Stimulated activated memory B cell treated with anti-CD40 and anti-IgM and Interleukin-4, amounts not matched to agents 10 μg/mL and 1 μg/mL and 100 μg/mL, for 72 hours (primary cell): ENCODE measurements around the gene ENPP1.

Source experiments
- ATAC-seq: fragments of 150-1000 bp; cut with Tn5 transposase; 2 replicates; pipeline ENCODE4 v1.10.0; 2021
- H3K27ac Mint-ChIP-seq: one replicate; pipeline ENCODE4 v1.8.0; 2022; ENCODE audit warnings: mild to moderate bottlenecking, mixed read lengths
- H3K27me3 Mint-ChIP-seq: one replicate; pipeline ENCODE4 v1.8.0; 2022; ENCODE audit warnings: mixed read lengths
- H3K36me3 Mint-ChIP-seq: one replicate; pipeline ENCODE4 v1.8.0; 2022; ENCODE audit warnings: mixed read lengths
- H3K4me1 Mint-ChIP-seq: one replicate; pipeline ENCODE4 v1.8.0; 2022; ENCODE audit warnings: mixed read lengths
- H3K4me3 Mint-ChIP-seq: one replicate; pipeline ENCODE4 v1.8.0; 2022; ENCODE audit warnings: mild to moderate bottlenecking, moderate library complexity, mixed read lengths
- H3K9me3 Mint-ChIP-seq: one replicate; pipeline ENCODE4 v1.8.0; 2022; ENCODE audit warnings: mixed read lengths

ENPP1 gene

DNA sequence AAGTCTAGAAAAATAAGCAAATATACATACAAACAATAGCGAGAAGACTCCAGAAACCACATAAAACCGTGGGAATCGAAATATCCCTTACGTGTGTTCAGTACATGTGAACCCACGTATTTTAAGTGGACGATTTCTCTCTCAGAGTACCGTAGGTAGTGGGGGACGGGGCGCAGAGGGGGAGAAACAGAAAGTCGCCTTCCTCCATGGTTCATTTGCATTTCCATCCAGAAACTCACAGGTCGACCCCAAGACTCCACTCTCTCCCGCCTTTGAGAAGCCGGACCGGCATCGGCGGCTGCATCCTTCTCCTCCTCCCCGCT is 538 bp upstream of the ENPP1 start:
- ATAC-seq = no peak
- Mint-ChIP-seq H3K27ac (peak overlapping the region; percentile 77), H3K36me3 (no peaks in the 10 kb centered on the region)

DNA sequence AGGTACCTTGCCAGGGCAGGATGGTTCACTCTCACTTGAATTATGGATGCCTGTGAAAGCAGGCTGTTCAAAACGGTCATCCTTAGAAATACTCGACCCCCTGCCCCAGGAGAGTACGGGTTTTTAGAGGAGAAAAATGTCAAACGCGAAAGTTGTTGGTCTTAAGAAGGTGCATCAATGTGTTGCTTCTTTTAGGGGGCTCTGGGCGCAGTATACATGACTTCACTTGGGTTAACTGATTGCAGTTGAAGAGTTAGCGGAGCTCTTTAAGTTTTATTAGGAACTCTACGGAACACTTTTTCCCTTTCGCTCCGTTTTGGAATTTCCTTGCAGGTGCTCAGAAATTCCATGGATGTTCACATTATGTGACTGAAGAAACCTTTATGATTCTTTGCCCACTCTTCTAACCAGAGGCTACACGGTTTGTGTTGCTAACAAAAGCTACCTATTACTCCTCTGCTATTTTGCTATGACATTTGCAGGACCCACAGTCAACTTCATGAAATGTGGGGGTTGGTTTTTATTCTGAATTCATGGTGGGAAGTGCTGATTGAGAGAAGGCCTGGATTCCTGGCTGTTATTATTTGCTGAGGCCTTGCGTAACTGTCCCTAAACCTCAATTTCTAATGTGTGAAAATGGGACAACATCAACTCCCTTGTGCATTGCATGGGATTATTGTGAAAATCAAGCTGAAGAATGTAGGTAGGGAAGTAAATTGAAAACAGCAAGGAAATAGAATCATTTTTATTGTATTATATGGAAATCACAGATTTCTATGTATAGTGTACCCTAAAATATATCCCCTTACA is 845 bp downstream of the ENPP1 start:
- Mint-ChIP-seq H3K27me3 (peaks cover 9% of the 10 kb centered on the region), H3K4me1 (peaks cover 9% of the 10 kb centered on the region), H3K27ac (no peak overlapping the region), H3K9me3 (no peaks in the 10 kb centered on the region), H3K36me3 (no peaks in the 10 kb centered on the region), H3K4me3 (peak overlapping the region; percentile 76)
- ATAC-seq = no peak

More for the DNA sequence above, 538 bp upstream of the ENPP1 start:
- Mint-ChIP-seq H3K9me3 (no peaks in the 10 kb centered on the region), H3K4me3 (peak overlapping the region; percentile 94), H3K4me1 (peaks cover 17% of the 10 kb centered on the region), H3K27me3 (peaks cover 9% of the 10 kb centered on the region)

DNA sequence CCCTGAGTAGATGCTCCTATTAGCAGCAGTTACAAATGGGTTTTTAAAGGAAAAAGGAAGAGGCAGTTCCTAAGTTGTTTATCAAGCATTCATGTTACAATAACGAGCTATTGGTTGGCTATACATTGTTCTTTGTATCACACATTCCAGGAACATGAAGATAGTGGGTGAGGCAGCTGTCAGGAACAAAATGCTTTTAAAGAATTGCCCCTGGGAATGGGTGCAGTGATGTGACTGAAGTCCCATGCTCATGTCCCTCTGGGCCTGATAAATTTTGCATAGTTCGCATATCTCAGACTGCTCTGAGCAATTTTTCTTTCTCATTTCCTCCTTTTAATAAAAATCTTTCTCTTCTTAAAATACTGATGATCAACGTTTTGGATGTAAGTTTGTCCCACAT is 3.7 kb downstream of the ENPP1 start:
- H3K36me3 Mint-ChIP-seq = no peaks in the 10 kb centered on the region
- peaks cover 9% of the 10 kb centered on the region for H3K27me3 Mint-ChIP-seq
- H3K4me1 Mint-ChIP-seq = peaks cover 9% of the 10 kb centered on the region
- no peak overlapping the region for H3K4me3 Mint-ChIP-seq
- no peak overlapping the region for H3K27ac Mint-ChIP-seq
- H3K9me3 Mint-ChIP-seq = no peaks in the 10 kb centered on the region
- no peak for ATAC-seq

- Mint-ChIP-seq H3K27me3 (no peaks in the 10 kb centered on the region), H3K9me3 (no peaks in the 10 kb centered on the region), H3K27ac (no peak overlapping the region), H3K4me1 (no peaks in the 10 kb centered on the region), H3K4me3 (no peak overlapping the region), H3K36me3 (no peaks in the 10 kb centered on the region)
- no peak for ATAC-seq
These were observed 6.2 kb downstream of the ENPP1 start for GRCh38 chr6:131813991-131814390.

- ATAC-seq = no peak
- Mint-ChIP-seq H3K4me1 (no peaks in the 10 kb centered on the region), H3K36me3 (no peaks in the 10 kb centered on the region), H3K27ac (no peak overlapping the region), H3K27me3 (no peaks in the 10 kb centered on the region), H3K4me3 (no peak overlapping the region), H3K9me3 (no peaks in the 10 kb centered on the region)
These were observed 9.0 kb downstream of the ENPP1 start for GRCh38 chr6:131816869-131817268.

DNA sequence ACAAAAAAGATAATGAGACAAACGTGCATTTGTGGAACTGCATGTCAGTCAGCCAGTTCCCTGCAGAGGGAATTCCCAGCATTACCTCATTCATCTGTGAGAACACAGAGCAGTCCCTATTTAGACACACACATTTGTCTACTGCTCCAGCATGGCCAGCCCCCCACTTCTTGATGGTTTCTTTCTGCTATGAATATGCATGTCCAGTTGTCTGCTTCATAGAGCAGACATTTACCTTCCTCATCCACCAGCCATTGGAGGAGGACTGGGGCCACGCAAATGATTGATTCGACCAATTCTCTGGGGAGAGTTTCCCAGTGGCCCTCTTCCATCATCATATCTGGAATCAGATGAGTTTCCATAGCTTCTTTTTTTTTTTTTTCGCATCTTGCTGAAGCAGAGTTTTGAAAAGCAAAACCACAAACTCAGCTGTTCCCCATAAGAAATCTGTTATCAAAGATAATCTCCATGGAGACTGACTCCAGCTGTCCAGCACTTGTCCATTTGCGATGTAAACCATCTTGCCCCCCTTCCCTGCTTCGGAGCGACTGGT is 11.8 kb downstream of the ENPP1 start:
- H3K27me3 Mint-ChIP-seq = peaks cover 15% of the 10 kb centered on the region
- no peak overlapping the region for H3K4me3 Mint-ChIP-seq
- no peak overlapping the region for H3K27ac Mint-ChIP-seq
- H3K4me1 Mint-ChIP-seq = no peaks in the 10 kb centered on the region
- no peaks in the 10 kb centered on the region for H3K36me3 Mint-ChIP-seq
- no peaks in the 10 kb centered on the region for H3K9me3 Mint-ChIP-seq
- no peak for ATAC-seq

DNA sequence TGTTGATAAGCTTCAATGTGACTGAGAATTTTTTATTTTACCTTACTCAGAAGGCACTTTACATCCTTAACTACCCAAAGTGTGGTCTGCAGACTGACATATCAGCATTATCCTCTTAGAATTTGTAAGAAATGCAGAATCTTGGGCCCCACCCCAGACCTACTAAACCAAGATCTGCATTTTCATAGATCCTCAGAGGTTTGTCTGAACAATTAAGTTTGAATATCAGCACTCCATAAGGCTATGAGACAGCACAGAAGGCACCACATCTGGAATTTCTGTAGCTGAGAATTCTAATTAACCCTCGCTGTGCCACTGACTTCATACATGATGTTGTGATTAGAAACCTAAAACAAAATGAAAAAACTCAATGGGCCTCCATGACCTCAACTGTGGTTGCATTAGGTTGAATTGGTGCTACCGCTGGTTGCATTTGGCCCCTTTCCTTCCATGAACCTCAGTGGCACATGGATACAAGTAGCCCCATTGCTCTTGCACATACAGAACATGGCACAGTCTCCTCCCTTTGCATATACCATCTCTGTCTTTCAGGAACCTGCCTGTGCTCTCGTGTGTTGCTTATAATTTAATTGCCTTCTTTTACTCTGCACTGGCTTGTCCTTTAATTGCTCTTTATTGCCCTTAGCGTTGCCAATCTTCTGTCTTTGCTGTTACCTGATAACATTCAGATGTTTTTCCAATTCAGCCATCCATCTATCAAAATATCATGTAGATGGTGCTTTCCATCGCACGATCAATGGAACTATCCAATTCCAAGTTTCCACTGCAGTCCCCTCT is 13.4 kb downstream of the ENPP1 start:
- ATAC-seq = no peak
- no peaks in the 10 kb centered on the region for H3K4me1 Mint-ChIP-seq
- H3K4me3 Mint-ChIP-seq = no peak overlapping the region
- no peak overlapping the region for H3K27ac Mint-ChIP-seq
- no peaks in the 10 kb centered on the region for H3K36me3 Mint-ChIP-seq
- no peaks in the 10 kb centered on the region for H3K9me3 Mint-ChIP-seq
- peaks cover 15% of the 10 kb centered on the region for H3K27me3 Mint-ChIP-seq

DNA sequence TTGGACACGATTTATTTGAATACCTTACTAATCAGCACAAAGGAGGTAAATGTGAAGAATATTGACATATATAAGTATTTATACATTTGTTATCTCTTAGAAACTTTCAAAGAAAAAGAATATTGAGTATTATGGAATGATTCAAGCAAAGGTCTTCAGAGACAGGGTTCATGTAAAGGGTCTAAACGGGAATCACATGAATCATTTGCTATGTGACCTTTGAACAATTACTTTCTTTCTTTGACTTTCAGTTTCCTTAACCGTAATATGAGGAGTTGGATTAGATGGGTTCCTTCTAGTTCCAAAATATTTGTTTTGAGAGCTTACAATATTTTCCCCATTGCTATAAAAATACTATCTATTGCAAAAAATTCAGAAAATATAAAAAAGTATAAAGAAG is 14.3 kb downstream of the ENPP1 start:
- H3K27me3 Mint-ChIP-seq = peaks cover 15% of the 10 kb centered on the region
- no peak overlapping the region for H3K27ac Mint-ChIP-seq
- no peaks in the 10 kb centered on the region for H3K4me1 Mint-ChIP-seq
- H3K9me3 Mint-ChIP-seq = no peaks in the 10 kb centered on the region
- ATAC-seq = no peak
- H3K36me3 Mint-ChIP-seq = no peaks in the 10 kb centered on the region
- H3K4me3 Mint-ChIP-seq = no peak overlapping the region

- H3K27ac Mint-ChIP-seq = no peak overlapping the region
- no peak overlapping the region for H3K4me3 Mint-ChIP-seq
- no peaks in the 10 kb centered on the region for H3K9me3 Mint-ChIP-seq
- no peaks in the 10 kb centered on the region for H3K36me3 Mint-ChIP-seq
- no peak for ATAC-seq
- no peaks in the 10 kb centered on the region for H3K4me1 Mint-ChIP-seq
- peaks cover 15% of the 10 kb centered on the region for H3K27me3 Mint-ChIP-seq
These were observed 15.6 kb downstream of the ENPP1 start for GRCh38 chr6:131823276-131823902.

- peaks cover 23% of the 10 kb centered on the region for H3K27me3 Mint-ChIP-seq
These were observed 18.1 kb downstream of the ENPP1 start for GRCh38 chr6:131825946-131826345.

GRCh38 chr6:131828080-131828479 is 20.3 kb downstream of the ENPP1 start:
- Mint-ChIP-seq H3K4me1 (no peaks in the 10 kb centered on the region), H3K36me3 (no peaks in the 10 kb centered on the region), H3K4me3 (no peak overlapping the region), H3K27ac (no peak overlapping the region), H3K27me3 (peaks cover 22% of the 10 kb centered on the region), H3K9me3 (no peaks in the 10 kb centered on the region)
- no peak for ATAC-seq

More at GRCh38 chr6:131825946-131826345, 18.1 kb downstream of the ENPP1 start:
- H3K4me3 Mint-ChIP-seq = no peak overlapping the region
- no peaks in the 10 kb centered on the region for H3K4me1 Mint-ChIP-seq
- no peaks in the 10 kb centered on the region for H3K9me3 Mint-ChIP-seq
- no peak for ATAC-seq
- no peaks in the 10 kb centered on the region for H3K36me3 Mint-ChIP-seq
- no peak overlapping the region for H3K27ac Mint-ChIP-seq

DNA sequence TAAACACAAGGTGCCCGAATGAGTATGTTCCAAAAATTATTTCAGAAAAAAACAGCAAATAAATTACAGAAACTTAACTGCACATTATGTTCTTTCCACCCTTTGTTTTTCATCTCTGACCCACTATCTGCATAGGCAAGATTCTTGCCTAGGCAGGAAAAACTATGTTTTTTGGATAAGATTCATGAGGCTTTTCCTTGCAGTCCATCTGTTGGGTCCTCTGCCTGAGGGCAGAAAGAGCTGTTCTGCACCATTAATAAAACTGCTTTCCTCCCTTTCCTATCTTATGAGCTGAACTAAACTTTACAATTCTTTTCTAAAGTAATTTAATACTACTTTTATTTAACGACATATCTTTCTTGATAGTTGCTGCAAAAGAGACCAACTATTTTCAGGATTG is 21.1 kb downstream of the ENPP1 start:
- Mint-ChIP-seq H3K27me3 (peaks cover 13% of the 10 kb centered on the region), H3K4me1 (no peaks in the 10 kb centered on the region), H3K9me3 (no peaks in the 10 kb centered on the region), H3K27ac (no peak overlapping the region), H3K4me3 (no peak overlapping the region), H3K36me3 (no peaks in the 10 kb centered on the region)
- no peak for ATAC-seq

DNA sequence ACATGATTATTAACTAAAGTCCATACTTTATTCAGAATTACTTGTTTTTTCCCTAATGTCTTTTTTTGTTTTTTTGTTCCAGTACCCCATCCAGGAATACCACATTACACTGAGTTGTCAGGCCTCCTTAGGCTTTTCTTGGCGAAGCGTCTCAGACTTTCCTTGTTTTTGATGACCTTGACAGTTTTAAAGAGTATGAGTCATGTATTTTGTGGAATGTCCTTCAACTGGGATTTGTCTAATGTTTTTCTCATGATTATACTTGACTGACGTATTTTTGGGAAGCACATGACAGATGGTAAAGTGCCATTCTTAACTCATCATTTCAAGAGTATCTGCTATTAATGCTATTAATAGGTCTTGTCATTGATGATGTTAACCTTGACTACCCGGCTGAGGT is 23.6 kb downstream of the ENPP1 start:
- Mint-ChIP-seq H3K27ac (no peak overlapping the region), H3K9me3 (no peaks in the 10 kb centered on the region), H3K4me1 (no peaks in the 10 kb centered on the region), H3K36me3 (no peaks in the 10 kb centered on the region), H3K27me3 (peaks cover 8% of the 10 kb centered on the region), H3K4me3 (no peak overlapping the region)
- no peak for ATAC-seq

- Mint-ChIP-seq H3K9me3 (no peaks in the 10 kb centered on the region), H3K27me3 (peaks cover 8% of the 10 kb centered on the region), H3K36me3 (no peaks in the 10 kb centered on the region), H3K27ac (no peak overlapping the region), H3K4me3 (no peak overlapping the region), H3K4me1 (no peaks in the 10 kb centered on the region)
- ATAC-seq = no peak
These were observed 24.1 kb downstream of the ENPP1 start for GRCh38 chr6:131831886-131832285.

DNA sequence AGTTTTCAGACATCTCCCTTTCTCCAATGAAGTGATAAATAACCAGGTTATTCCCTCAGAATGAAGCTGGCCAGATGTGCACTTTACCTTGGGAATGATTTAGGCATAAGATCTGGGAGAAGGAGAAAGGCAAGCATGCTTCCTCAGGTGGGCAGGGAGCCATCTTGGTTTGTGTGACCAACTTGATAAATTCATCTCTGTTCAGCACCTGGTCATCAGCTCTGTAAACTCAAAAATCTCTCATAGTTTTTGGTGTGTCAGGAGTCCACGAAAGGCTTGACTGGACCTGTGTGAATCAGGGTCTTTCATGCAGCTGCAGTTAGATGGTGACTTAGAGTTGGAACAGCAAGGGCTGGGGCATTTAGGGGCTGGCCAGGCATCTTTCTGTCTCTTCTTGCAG is 24.5 kb downstream of the ENPP1 start:
- Mint-ChIP-seq H3K4me3 (no peak overlapping the region), H3K27ac (no peak overlapping the region), H3K4me1 (no peaks in the 10 kb centered on the region), H3K27me3 (peaks cover 8% of the 10 kb centered on the region), H3K9me3 (no peaks in the 10 kb centered on the region), H3K36me3 (no peaks in the 10 kb centered on the region)
- ATAC-seq = no peak
